ENCODE data around the gene RGS21. TPM values are rescaled to one million over a fixed set of nuclear protein-coding genes. Genes with fewer than 3 reads are reported as not detected.

RGS21 gene
- polyA plus RNA-seq, 3 donors, result not detected

- H3K27me3 ChIP-seq (ENCODE audit: control insufficient read depth in 2 of 2, insufficient read depth in 2 of 2, low read length in 2 of 2), result no peaks in the 10 kb centered on the region
- DNase-seq, result no peak
- no peaks in the 10 kb centered on the region for H3K4me1 ChIP-seq (ENCODE audit: control insufficient read depth in 1 of 2, insufficient read depth in 2 of 2, low read length in 2 of 2)
- H3K36me3 Mint-ChIP-seq, result no peaks in the 10 kb centered on the region
- peaks cover 0 to 4% (median 0%) of the 10 kb centered on the region in 7 donors for H3K9me3 Mint-ChIP-seq
- no peak overlapping the region for H3K9ac ChIP-seq (ENCODE audit: insufficient read depth, low read length, poor library complexity, severe bottlenecking)
- no peak overlapping the region for H3K4me3 Mint-ChIP-seq
- no peaks in the 10 kb centered on the region for H3K4me1 Mint-ChIP-seq
- no peaks in the 10 kb centered on the region for H4K20me1 ChIP-seq (ENCODE audit: insufficient read depth, low read length)
- no peak overlapping the region for H3K27ac ChIP-seq (ENCODE audit: low read depth in 1 of 2, low read length in 2 of 2)
- no peaks in the 10 kb centered on the region for H3K27me3 Mint-ChIP-seq (ENCODE audit: low read depth in 3 of 3)
- no peaks in the 10 kb centered on the region for H3K79me2 ChIP-seq (ENCODE audit: insufficient read depth, low read length)
- H3K36me3 ChIP-seq (replicated peaks in 1 of 2; ENCODE audit: control insufficient read depth in 1 of 2, insufficient read depth in 2 of 2, low read length in 2 of 2), result no peaks in the 10 kb centered on the region
- intact Hi-C loops (cut with micrococcal nuclease), result no loop called here
- H3K4me3 ChIP-seq (replicated peaks in 1 of 3; ENCODE audit: low read depth in 2 of 3, low read length in 3 of 3), result no peak overlapping the region
- no peak for TF ChIP-seq CTCF (IDR thresholded peaks at IDR 0.05)
- H3K4me2 ChIP-seq (replicated peaks; ENCODE audit: extremely low read depth, low read length, poor library complexity, severe bottlenecking), result no peak overlapping the region
- H3K27ac Mint-ChIP-seq, result no peak overlapping the region
- WGBS (ENCODE audit: insufficient coverage), result no CpG with 5 or more reads among the region's 2 CpGs
- no peaks in the 10 kb centered on the region for H3K9me3 ChIP-seq (replicated peaks in 1 of 2; ENCODE audit: control insufficient read depth in 1 of 2, insufficient read depth in 1 of 2, low read length in 2 of 2)
- no peak overlapping the region for H2AFZ ChIP-seq (ENCODE audit: insufficient read depth, low read depth, low read length, poor library complexity, severe bottlenecking)
Observed at GRCh38 chr1:192379554-192379953, 62.8 kb downstream of the RGS21 start.

GRCh38 chr1:192382758-192383157 lies 66.0 kb downstream of the RGS21 start:
- H3K27me3 Mint-ChIP-seq (ENCODE audit: low read depth in 3 of 3), result no peaks in the 10 kb centered on the region

More at GRCh38 chr1:192382758-192383157, 66.0 kb downstream of the RGS21 start:
- H3K9me3 Mint-ChIP-seq, result peaks cover 0 to 5% (median 3%) of the 10 kb centered on the region in 7 donors
- peaks cover 2% of the 10 kb centered on the region for H3K4me1 Mint-ChIP-seq
- intact Hi-C loops (cut with micrococcal nuclease), result no loop called here
- H3K27ac Mint-ChIP-seq, result no peak overlapping the region
- Histone ChIP-seq H3K4me3 (replicated peaks in 1 of 3; ENCODE audit: low read depth in 2 of 3, low read length in 3 of 3) (no peak overlapping the region), H3K4me1 (ENCODE audit: control insufficient read depth in 1 of 2, insufficient read depth in 2 of 2, low read length in 2 of 2) (no peaks in the 10 kb centered on the region), H3K27me3 (ENCODE audit: control insufficient read depth in 2 of 2, insufficient read depth in 2 of 2, low read length in 2 of 2) (no peaks in the 10 kb centered on the region), H3K27ac (ENCODE audit: low read depth in 1 of 2, low read length in 2 of 2) (no peak overlapping the region), H3K79me2 (ENCODE audit: insufficient read depth, low read length) (no peaks in the 10 kb centered on the region), H3K36me3 (replicated peaks in 1 of 2; ENCODE audit: control insufficient read depth in 1 of 2, insufficient read depth in 2 of 2, low read length in 2 of 2) (no peaks in the 10 kb centered on the region), H3K9ac (ENCODE audit: insufficient read depth, low read length, poor library complexity, severe bottlenecking) (no peak overlapping the region), H4K20me1 (ENCODE audit: insufficient read depth, low read length) (no peaks in the 10 kb centered on the region), H3K4me2 (replicated peaks; ENCODE audit: extremely low read depth, low read length, poor library complexity, severe bottlenecking) (no peak overlapping the region), H2AFZ (ENCODE audit: insufficient read depth, low read depth, low read length, poor library complexity, severe bottlenecking) (no peak overlapping the region), H3K9me3 (replicated peaks in 1 of 2; ENCODE audit: control insufficient read depth in 1 of 2, insufficient read depth in 1 of 2, low read length in 2 of 2) (no peaks in the 10 kb centered on the region)
- WGBS (ENCODE audit: insufficient coverage), result 100% methylated on average over 2 of the region's 2 CpGs
- H3K4me3 Mint-ChIP-seq, result no peak overlapping the region
- no peak for DNase-seq
- no peak for TF ChIP-seq CTCF (IDR thresholded peaks at IDR 0.05)
- H3K36me3 Mint-ChIP-seq, result no peaks in the 10 kb centered on the region

Measured in CD14-positive monocyte (primary cell).